ENCODE measurements around the gene CENATAC.
A peak's percentile ranks its signal among the peaks of the same experiment; 100 is the strongest.
"Not testable (repeated sequence)": the region's sequence is repeated elsewhere in the genome, so short reads cannot be mapped to it uniquely, and the experiment has no call there.

Gene CENATAC

GRCh38 chr11:119057000-119057769, 59.2 kb downstream of the CENATAC start, which contains the start of gene HYOU1:
TSS of gene HYOU1 (minus strand) at chr11:119057205. CDS start at chr11:119056160, 1,045 bp downstream.
- DNase-seq: peak; percentile 99

GRCh38 chr11:119059128-119059527, 61.2 kb downstream of the CENATAC start:
- not testable (repeated sequence) for DNase-seq

- no peak for DNase-seq
Measured at GRCh38 chr11:119061256-119061655, 63.3 kb downstream of the CENATAC start.

- DNase-seq: no peak
Measured at GRCh38 chr11:119062779-119063178, 64.8 kb downstream of the CENATAC start.

- DNase-seq: peak; percentile 63
Measured at GRCh38 chr11:119065369-119065768, 67.4 kb downstream of the CENATAC start.
